ENCODE results near the gene GAB3. TPM values are rescaled to one million over a fixed set of nuclear protein-coding genes. Genes with fewer than 3 reads are reported as not detected.
A peak's percentile ranks its signal among the peaks of the same experiment; 100 is the strongest.

GAB3 gene
- total RNA-seq, 1 experiment from 2014 or later = 0.09 TPM

DNA sequence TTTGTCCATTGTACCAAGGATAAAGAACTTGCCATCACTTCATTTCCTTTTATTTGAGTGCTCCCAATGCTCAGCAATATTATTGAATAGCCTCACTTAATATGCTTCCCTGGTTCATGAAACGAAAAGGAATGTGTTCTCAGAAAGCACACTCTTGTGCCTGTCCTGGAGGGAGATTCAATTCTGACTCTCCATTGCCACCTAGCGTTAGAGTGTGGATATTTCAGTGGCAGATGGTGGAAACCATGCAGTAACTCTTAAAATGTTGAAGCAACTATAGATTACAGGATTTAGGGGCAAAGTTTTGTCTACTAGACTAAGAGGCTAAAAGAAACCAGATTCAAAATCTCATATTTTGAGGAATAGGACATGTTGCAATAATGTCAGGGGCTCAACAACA is 36.0 kb downstream of the GAB3 start:
- Histone ChIP-seq H3K9me3 (ENCODE audit: low read depth, low read length, poor library complexity, severe bottlenecking) (no peaks in the 10 kb centered on the region), H3K4me1 (ENCODE audit: insufficient read depth, low read length, poor library complexity, severe bottlenecking) (peaks cover 13% of the 10 kb centered on the region), H3K4me3 (ENCODE audit: low read depth, low read length, poor library complexity, severe bottlenecking) (no peak overlapping the region), H3K36me3 (ENCODE audit: insufficient read depth, low read length, poor library complexity, severe bottlenecking) (no peaks in the 10 kb centered on the region), H3K27ac (ENCODE audit: low read depth, low read length, poor library complexity, severe bottlenecking) (no peak overlapping the region), H3K27me3 (replicated peaks; ENCODE audit: insufficient read depth, low read depth, low read length, poor library complexity) (no peaks in the 10 kb centered on the region)
- intact Hi-C loops (cut with micrococcal nuclease; ENCODE audit: unreplicated experiment) = no loop called here
- no TSS peak for BruUV-seq (replicated peaks)
- POLR2A ChIA-PET (ENCODE audit: low non-redundant PET) = no interaction called here
- TF ChIP-seq EZH2 (IDR thresholded peaks at IDR 0.05; ENCODE audit: borderline replicate concordance, low read depth, low read length, poor library complexity, severe bottlenecking) = no peak
- TF ChIP-seq, protein P1, sequence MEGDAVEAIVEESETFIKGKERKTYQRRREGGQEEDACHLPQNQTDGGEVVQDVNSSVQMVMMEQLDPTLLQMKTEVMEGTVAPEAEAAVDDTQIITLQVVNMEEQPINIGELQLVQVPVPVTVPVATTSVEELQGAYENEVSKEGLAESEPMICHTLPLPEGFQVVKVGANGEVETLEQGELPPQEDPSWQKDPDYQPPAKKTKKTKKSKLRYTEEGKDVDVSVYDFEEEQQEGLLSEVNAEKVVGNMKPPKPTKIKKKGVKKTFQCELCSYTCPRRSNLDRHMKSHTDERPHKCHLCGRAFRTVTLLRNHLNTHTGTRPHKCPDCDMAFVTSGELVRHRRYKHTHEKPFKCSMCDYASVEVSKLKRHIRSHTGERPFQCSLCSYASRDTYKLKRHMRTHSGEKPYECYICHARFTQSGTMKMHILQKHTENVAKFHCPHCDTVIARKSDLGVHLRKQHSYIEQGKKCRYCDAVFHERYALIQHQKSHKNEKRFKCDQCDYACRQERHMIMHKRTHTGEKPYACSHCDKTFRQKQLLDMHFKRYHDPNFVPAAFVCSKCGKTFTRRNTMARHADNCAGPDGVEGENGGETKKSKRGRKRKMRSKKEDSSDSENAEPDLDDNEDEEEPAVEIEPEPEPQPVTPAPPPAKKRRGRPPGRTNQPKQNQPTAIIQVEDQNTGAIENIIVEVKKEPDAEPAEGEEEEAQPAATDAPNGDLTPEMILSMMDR (conservative IDR thresholded peaks at IDR 0.05; ENCODE audit: low read depth, low read length) = peak; percentile 81
- peak; percentile 66 for DNase-seq (ENCODE audit: low spot score)
- CTCF ChIA-PET = no interaction called here

DNA sequence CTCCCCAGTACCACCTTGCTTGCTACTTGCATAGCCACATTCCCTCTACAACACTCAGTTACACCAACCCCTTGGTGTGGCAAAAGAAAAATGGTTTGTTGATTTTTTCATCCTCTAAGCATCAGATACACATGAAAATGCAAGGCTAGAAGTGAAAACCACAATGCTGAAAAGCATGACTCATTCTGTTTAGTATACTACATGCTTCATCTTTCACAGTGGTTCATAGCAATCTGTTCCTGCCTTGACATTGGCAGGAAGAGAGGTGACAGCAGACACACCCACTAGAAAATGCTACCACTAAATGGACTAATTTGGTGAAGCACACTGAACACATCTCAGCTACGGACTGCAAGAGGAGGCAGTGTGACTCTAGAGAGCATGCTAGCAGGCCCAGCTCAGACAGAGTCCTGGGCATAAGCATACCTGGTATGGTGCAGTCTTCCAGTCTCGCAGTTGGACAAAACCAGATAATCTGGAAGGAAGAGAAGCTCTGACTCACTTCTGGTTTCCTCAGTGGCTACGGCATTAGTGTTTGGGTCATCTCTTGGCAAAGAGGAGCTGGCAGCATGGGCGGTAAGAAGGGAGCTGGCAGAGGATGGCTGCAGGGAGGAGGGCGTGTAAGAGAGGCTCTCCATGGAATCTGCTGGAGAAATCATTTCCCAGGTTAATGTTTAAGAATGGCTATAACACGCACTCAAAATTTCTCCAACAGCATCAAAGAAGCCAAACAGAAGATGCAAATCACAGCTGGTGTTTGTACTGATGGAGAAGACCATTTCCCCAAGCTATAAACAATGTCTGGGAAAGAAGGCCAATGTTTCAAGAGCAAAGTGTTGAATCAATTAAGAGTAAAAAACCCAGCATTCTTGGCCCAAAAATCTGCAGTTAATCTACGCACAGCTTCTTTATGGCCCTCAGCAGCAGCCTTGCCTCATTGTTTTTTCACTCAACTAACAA is 37.8 kb downstream of the GAB3 start:
- Histone ChIP-seq H3K36me3 (ENCODE audit: insufficient read depth, low read length, poor library complexity, severe bottlenecking) (no peaks in the 10 kb centered on the region), H3K4me1 (ENCODE audit: insufficient read depth, low read length, poor library complexity, severe bottlenecking) (peaks cover 7% of the 10 kb centered on the region), H3K27me3 (replicated peaks; ENCODE audit: insufficient read depth, low read depth, low read length, poor library complexity) (no peaks in the 10 kb centered on the region), H3K4me3 (ENCODE audit: low read depth, low read length, poor library complexity, severe bottlenecking) (no peak overlapping the region), H3K27ac (ENCODE audit: low read depth, low read length, poor library complexity, severe bottlenecking) (no peak overlapping the region), H3K9me3 (ENCODE audit: low read depth, low read length, poor library complexity, severe bottlenecking) (no peaks in the 10 kb centered on the region)
- intact Hi-C loops (cut with micrococcal nuclease; ENCODE audit: unreplicated experiment) = no loop called here
- no TSS peak for BruUV-seq (replicated peaks)
- POLR2A ChIA-PET (ENCODE audit: low non-redundant PET) = no interaction called here
- no peak for TF ChIP-seq EZH2 (IDR thresholded peaks at IDR 0.05; ENCODE audit: borderline replicate concordance, low read depth, low read length, poor library complexity, severe bottlenecking)
- TF ChIP-seq, protein P1 (conservative IDR thresholded peaks at IDR 0.05; ENCODE audit: low read depth, low read length) = no peak
- CTCF ChIA-PET = no interaction called here
- DNase-seq (ENCODE audit: low spot score) = no peak

DNA sequence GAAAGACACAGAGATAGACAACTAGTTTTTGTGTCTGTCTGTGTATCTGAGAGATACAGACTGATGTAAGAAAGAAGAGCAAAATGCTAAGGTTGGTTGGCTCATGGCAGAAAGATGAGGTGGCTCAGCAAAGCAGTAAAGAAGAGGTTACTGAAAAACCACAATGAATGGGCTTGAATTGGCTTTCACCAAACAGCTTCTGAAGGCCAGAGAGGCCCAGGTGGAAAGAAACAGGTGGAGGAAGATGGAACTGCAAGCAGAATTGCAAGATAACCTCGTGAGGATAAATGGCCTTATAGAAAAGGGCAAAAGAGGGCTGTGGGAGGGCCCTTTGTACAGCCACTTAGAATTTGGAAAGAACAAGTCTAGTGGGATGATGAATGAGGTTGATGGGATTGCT is 39.6 kb downstream of the GAB3 start:
- ChIA-PET CTCF (no interaction called here), POLR2A (ENCODE audit: low non-redundant PET) (no interaction called here)
- Histone ChIP-seq H3K27me3 (replicated peaks; ENCODE audit: insufficient read depth, low read depth, low read length, poor library complexity) (no peaks in the 10 kb centered on the region), H3K27ac (ENCODE audit: low read depth, low read length, poor library complexity, severe bottlenecking) (no peak overlapping the region), H3K36me3 (ENCODE audit: insufficient read depth, low read length, poor library complexity, severe bottlenecking) (no peaks in the 10 kb centered on the region), H3K4me1 (ENCODE audit: insufficient read depth, low read length, poor library complexity, severe bottlenecking) (no peaks in the 10 kb centered on the region), H3K4me3 (ENCODE audit: low read depth, low read length, poor library complexity, severe bottlenecking) (no peak overlapping the region), H3K9me3 (ENCODE audit: low read depth, low read length, poor library complexity, severe bottlenecking) (no peaks in the 10 kb centered on the region)
- no peak for DNase-seq (ENCODE audit: low spot score)
- no TSS peak for BruUV-seq (replicated peaks)
- TF ChIP-seq, protein P1 (conservative IDR thresholded peaks at IDR 0.05; ENCODE audit: low read depth, low read length) = no peak
- TF ChIP-seq EZH2 (IDR thresholded peaks at IDR 0.05; ENCODE audit: borderline replicate concordance, low read depth, low read length, poor library complexity, severe bottlenecking) = no peak
- intact Hi-C loops (cut with micrococcal nuclease; ENCODE audit: unreplicated experiment) = no loop called here
